Mesodermal cell (in vitro differentiated cells): ENCODE measurements around the gene PPP6R3.

Experiments
- H3K27ac ChIP-seq: 2 replicates; pipeline ENCODE4 v1.7.0; 2013; ENCODE audit warnings: mild to moderate bottlenecking, low read depth, low read length, moderate library complexity; ENCODE audit not compliant: severe bottlenecking
- H3K36me3 ChIP-seq: 2 replicates; pipeline ENCODE4 v1.7.1; 2013; ENCODE audit warnings: mild to moderate bottlenecking, low read length, moderate library complexity; ENCODE audit not compliant: control insufficient read depth, insufficient read depth
- H3K4me1 ChIP-seq: one replicate; pipeline ENCODE4 v1.7.1; 2013; ENCODE audit warnings: mild to moderate bottlenecking, low read length; ENCODE audit not compliant: insufficient read depth, control insufficient read depth, poor library complexity, severe bottlenecking
- H3K4me3 ChIP-seq: 2 replicates; pipeline ENCODE4 v1.7.0; 2013; ENCODE audit warnings: low read length, control low read depth, mild to moderate bottlenecking; ENCODE audit not compliant: insufficient read depth, poor library complexity, severe bottlenecking; ENCODE audit errors: extremely low read depth
- H3K9me3 ChIP-seq: 2 replicates; pipeline ENCODE4 v1.7.1; 2013; ENCODE audit warnings: mild to moderate bottlenecking, low read length, moderate library complexity; ENCODE audit not compliant: control insufficient read depth
- WGBS, 2 experiments: methylation state at CpG; one replicate each; pipeline ENCODE4 v1.1.5; 2013; ENCODE audit warnings: missing lambda C conversion rate in 2 of 2; ENCODE audit not compliant: insufficient coverage in 2 of 2; 5-methylcytosine and 5-hydroxymethylcytosine counted together

Gene PPP6R3

GRCh38 chr11:68509066-68509465 is 48.5 kb downstream of the PPP6R3 start:
- H3K4me3 ChIP-seq: no peak overlapping the region
- no peaks in the 10 kb centered on the region for H3K9me3 ChIP-seq
- H3K4me1 ChIP-seq: peaks cover 4% of the 10 kb centered on the region
- WGBS, 2 experiments: no CpG with 5 or more reads among the region's 4 CpGs
- peaks cover 25% of the 10 kb centered on the region for H3K36me3 ChIP-seq
- H3K27ac ChIP-seq: peak overlapping the region; percentile 44

GRCh38 chr11:68513930-68514487 is 53.5 kb downstream of the PPP6R3 start:
- H3K4me3 ChIP-seq: no peak overlapping the region
- H3K36me3 ChIP-seq: peaks cover 57% of the 10 kb centered on the region
- no peaks in the 10 kb centered on the region for H3K9me3 ChIP-seq
- WGBS, 2 experiments: 97 to 100% methylated on average over 6 of the region's 6 CpGs
- no peaks in the 10 kb centered on the region for H3K4me1 ChIP-seq
- no peak overlapping the region for H3K27ac ChIP-seq

GRCh38 chr11:68517121-68517741 is 56.7 kb downstream of the PPP6R3 start:
- Histone ChIP-seq H3K27ac (no peak overlapping the region), H3K9me3 (no peaks in the 10 kb centered on the region), H3K36me3 (peaks cover 80% of the 10 kb centered on the region), H3K4me3 (no peak overlapping the region), H3K4me1 (no peaks in the 10 kb centered on the region)
- 83 to 96% methylated on average over 3 of the region's 5 CpGs for WGBS, 2 experiments

GRCh38 chr11:68518191-68518590 is 57.6 kb downstream of the PPP6R3 start:
- Histone ChIP-seq H3K4me1 (no peaks in the 10 kb centered on the region), H3K36me3 (peaks cover 80% of the 10 kb centered on the region), H3K4me3 (no peak overlapping the region), H3K27ac (no peak overlapping the region), H3K9me3 (no peaks in the 10 kb centered on the region)
- 71 to 86% methylated on average over 1 of the region's 1 CpG for WGBS, 2 experiments

- H3K27ac ChIP-seq: no peak overlapping the region
Measured at GRCh38 chr11:68521969-68522652, 61.6 kb downstream of the PPP6R3 start.

GRCh38 chr11:68523033-68523432 is 62.5 kb downstream of the PPP6R3 start:
- Histone ChIP-seq H3K4me1 (peaks cover 3% of the 10 kb centered on the region), H3K36me3 (peaks cover 86% of the 10 kb centered on the region), H3K27ac (no peak overlapping the region), H3K4me3 (no peak overlapping the region), H3K9me3 (no peaks in the 10 kb centered on the region)
- WGBS, 2 experiments: 90 to 93% methylated on average over 2 of the region's 4 CpGs

More at GRCh38 chr11:68521969-68522652, 61.6 kb downstream of the PPP6R3 start:
- 100% methylated on average over 1 of the region's 4 CpGs; no CpG with 5 or more reads in 1 of the 2 experiments for WGBS, 2 experiments
- Histone ChIP-seq H3K4me3 (no peak overlapping the region), H3K4me1 (peaks cover 3% of the 10 kb centered on the region), H3K36me3 (peaks cover 79% of the 10 kb centered on the region), H3K9me3 (no peaks in the 10 kb centered on the region)

- Histone ChIP-seq H3K27ac (no peak overlapping the region), H3K4me3 (no peak overlapping the region), H3K4me1 (peaks cover 3% of the 10 kb centered on the region), H3K9me3 (no peaks in the 10 kb centered on the region), H3K36me3 (peaks cover 90% of the 10 kb centered on the region)
- no CpG with 5 or more reads among the region's 3 CpGs for WGBS, 2 experiments
Measured at GRCh38 chr11:68523743-68524142, 63.2 kb downstream of the PPP6R3 start.

GRCh38 chr11:68524213-68524612 is 63.7 kb downstream of the PPP6R3 start:
- Histone ChIP-seq H3K36me3 (peaks cover 91% of the 10 kb centered on the region), H3K4me1 (peaks cover 3% of the 10 kb centered on the region), H3K27ac (no peak overlapping the region), H3K9me3 (no peaks in the 10 kb centered on the region), H3K4me3 (no peak overlapping the region)
- no CpG with 5 or more reads among the region's 2 CpGs for WGBS, 2 experiments

- H3K4me3 ChIP-seq: no peak overlapping the region
- no peaks in the 10 kb centered on the region for H3K9me3 ChIP-seq
- H3K27ac ChIP-seq: no peak overlapping the region
- WGBS, 2 experiments: 94 to 100% methylated on average over 1 of the region's 2 CpGs
- peaks cover 3% of the 10 kb centered on the region for H3K4me1 ChIP-seq
- peaks cover 91% of the 10 kb centered on the region for H3K36me3 ChIP-seq
Measured at GRCh38 chr11:68524681-68525080, 64.1 kb downstream of the PPP6R3 start.

GRCh38 chr11:68525336-68525735 is 64.8 kb downstream of the PPP6R3 start:
- Histone ChIP-seq H3K4me1 (peaks cover 3% of the 10 kb centered on the region), H3K36me3 (peaks cover 90% of the 10 kb centered on the region)

GRCh38 chr11:68525930-68526329 is 65.4 kb downstream of the PPP6R3 start:
- WGBS, 2 experiments: 90 to 94% methylated on average over 3 of the region's 4 CpGs
- Histone ChIP-seq H3K9me3 (no peaks in the 10 kb centered on the region), H3K4me3 (no peak overlapping the region), H3K36me3 (peaks cover 90% of the 10 kb centered on the region), H3K27ac (no peak overlapping the region), H3K4me1 (peaks cover 3% of the 10 kb centered on the region)

More at GRCh38 chr11:68525336-68525735, 64.8 kb downstream of the PPP6R3 start:
- WGBS, 2 experiments: 100% methylated on average over 2 of the region's 3 CpGs
- H3K9me3 ChIP-seq: no peaks in the 10 kb centered on the region
- H3K4me3 ChIP-seq: no peak overlapping the region
- no peak overlapping the region for H3K27ac ChIP-seq
